Measurements from ENCODE around the gene TCF12. TPM values are rescaled to one million over a fixed set of nuclear protein-coding genes. Genes with fewer than 3 reads are reported as not detected.
A peak's percentile ranks its signal among the peaks of the same experiment; 100 is the strongest.

Gene TCF12
- total and polyA plus RNA-seq, 2 of the 8 experiments (the other 6 are each of a cell fraction or from before 2014, with no cell fraction given) = 85.8 to 101 TPM

DNA sequence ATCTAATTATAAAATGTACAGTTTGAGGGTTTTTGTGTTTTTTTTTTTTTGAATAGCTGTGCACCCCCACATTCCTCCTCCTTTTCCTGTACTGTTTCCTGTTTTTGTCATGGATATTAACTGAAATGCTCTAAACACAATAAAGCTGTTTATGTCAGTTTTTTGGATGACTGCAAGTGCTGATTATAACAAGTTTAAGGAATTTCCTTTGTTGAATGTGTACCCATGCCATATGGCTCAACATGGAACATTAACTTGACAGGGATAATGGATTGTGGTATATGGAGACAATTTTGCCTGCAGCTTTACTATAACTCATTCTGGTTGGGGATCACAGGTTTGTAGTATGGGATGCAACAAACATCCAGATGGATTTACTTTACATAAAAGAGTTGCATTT lies 216.4 kb downstream of the TCF12 start:
- Histone ChIP-seq H3K79me2 (ENCODE audit: control insufficient read depth in 1 of 2, insufficient read depth in 2 of 2, low read length in 2 of 2) (peaks cover 0 to 21% of the 10 kb centered on the region in 2 experiments; a peak in 2 of 4 replicates), H2BK20ac (ENCODE audit: low read length) (no peak overlapping the region), H4K8ac (ENCODE audit: extremely low read depth, insufficient read depth, low read length) (no peak overlapping the region), H3K23me2 (ENCODE audit: low read depth, low read length) (no peaks in the 10 kb centered on the region), H3K56ac (replicated peaks; ENCODE audit: insufficient read length, low read depth, low read length) (no peak overlapping the region), H3K36me3 (ENCODE audit: control insufficient read depth in 2 of 4, insufficient read depth in 4 of 4, low read length in 3 of 4) (no peaks in the 10 kb centered on the region), H3K23ac (ENCODE audit: insufficient read length) (no peak overlapping the region), H3K4me2 (ENCODE audit: insufficient read depth in 1 of 2, low read depth in 2 of 2, low read length in 2 of 2) (peak overlapping the region in 1 of 2 experiments; percentile 11; a peak in 1 of 4 replicates), H4K91ac (replicated peaks; ENCODE audit: insufficient read length, low read length) (no peak overlapping the region), H2BK120ac (replicated peaks; ENCODE audit: low read depth, low read length) (no peak overlapping the region), H2AK5ac (ENCODE audit: low read depth, low read length) (no peak overlapping the region), H2BK12ac (ENCODE audit: low read depth, low read length) (no peak overlapping the region), H4K5ac (ENCODE audit: insufficient read length, low read depth, low read length) (no peak overlapping the region), H3K27ac (ENCODE audit: low read depth, low read length) (no peak overlapping the region), H2BK5ac (ENCODE audit: low read depth, low read length) (no peak overlapping the region), H3K4me1 (replicated peaks in 1 of 4; ENCODE audit: control insufficient read depth in 3 of 4, insufficient read depth in 4 of 4, low read length in 3 of 4) (peaks cover 2 to 18% (median 12%) of the 10 kb centered on the region in 4 experiments; a peak in 6 of 7 replicates), H4K20me1 (replicated peaks in 1 of 2; ENCODE audit: control insufficient read depth in 1 of 2, insufficient read depth in 2 of 2, low read length in 2 of 2) (no peaks in the 10 kb centered on the region), H2AFZ (ENCODE audit: low read length) (no peak overlapping the region), H3K18ac (ENCODE audit: extremely low read depth, low read length) (no peak overlapping the region), H3K9me3 (ENCODE audit: insufficient read depth in 2 of 2, low read depth in 1 of 2, low read length in 1 of 2) (no peaks in the 10 kb centered on the region), H3K9ac (replicated peaks in 1 of 4; ENCODE audit: extremely low read depth in 1 of 4, low read depth in 3 of 4, low read length in 3 of 4) (no peak overlapping the region), H3K27me3 (replicated peaks in 1 of 4; ENCODE audit: control insufficient read depth in 3 of 4, extremely low read depth in 1 of 4, insufficient read depth in 3 of 4, low read length in 3 of 4) (no peaks in the 10 kb centered on the region), H3K4ac (replicated peaks; ENCODE audit: insufficient read length, low read depth, low read length) (no peak overlapping the region), H3K14ac (ENCODE audit: insufficient read length) (no peak overlapping the region), H3K79me1 (ENCODE audit: low read depth, low read length) (no peaks in the 10 kb centered on the region), H3K4me3 (ENCODE audit: extremely low read depth in 1 of 4, insufficient read depth in 2 of 4, low read depth in 3 of 4, low read length in 4 of 4) (no peak overlapping the region; a peak in 1 of 8 replicates), H2BK15ac (ENCODE audit: low read length) (no peak overlapping the region)
- ChIA-PET CTCF (ENCODE audit: partially characterized antibody) (interaction anchor here (0.7 to 1.5 kb wide), 4 partner anchors 10 to 152 kb away, joined by 3 to 7 read pairs (median 3); no protein-coding TSS in a partner anchor), POLR2A (ENCODE audit: partially characterized antibody) (no interaction called here)
- DNase-seq (ENCODE audit: low read depth in 1 of 2, low spot score in 2 of 2) = no peak
- TF ChIP-seq NANOG (IDR thresholded peaks at IDR 0.05; ENCODE audit: insufficient read depth, low read depth, low read length, poor library complexity, severe bottlenecking) (no peak), RXRA (IDR thresholded peaks at IDR 0.05; ENCODE audit: insufficient read depth, low read depth, low read length) (no peak), EP300 (IDR thresholded peaks at IDR 0.05; ENCODE audit: borderline replicate concordance in 1 of 2, low read depth in 2 of 2, low read length in 2 of 2) (no peak), POLR2AphosphoS5 (IDR thresholded peaks at IDR 0.05; ENCODE audit: low read depth, low read length) (no peak), GABPA (IDR thresholded peaks at IDR 0.05; ENCODE audit: borderline replicate concordance, insufficient read depth, low read length) (no peak), BCL11A (IDR thresholded peaks at IDR 0.05; ENCODE audit: low read depth in 2 of 2, low read length in 2 of 2) (no peak)
- no peak for FAIRE-seq
